Nephron progenitor cell (in vitro differentiated cells): Measurements from ENCODE around the gene C9orf43.

Source experiments
- DNase-seq: peaks from one replicate; pipeline ENCODE4 v3.0.0; 2021
- H3K27ac Mint-ChIP-seq: 2 replicates; pipeline ENCODE4 v1.8.0; 2021; ENCODE audit warnings: mild to moderate bottlenecking, moderate library complexity, mixed read lengths
- H3K27me3 Mint-ChIP-seq: 2 replicates; pipeline ENCODE4 v1.8.0; 2021; ENCODE audit warnings: mild to moderate bottlenecking, low read depth, mixed read lengths; ENCODE audit not compliant: poor library complexity
- H3K36me3 Mint-ChIP-seq: 2 replicates; pipeline ENCODE4 v1.8.0; 2021; ENCODE audit warnings: low read depth, mixed read lengths
- H3K4me1 Mint-ChIP-seq: 2 replicates; pipeline ENCODE4 v1.8.0; 2021; ENCODE audit warnings: mixed read lengths
- H3K4me3 Mint-ChIP-seq: 2 replicates; pipeline ENCODE4 v1.8.0; 2021; ENCODE audit warnings: mild to moderate bottlenecking, moderate library complexity, mixed read lengths
- H3K9me3 Mint-ChIP-seq: 2 replicates; pipeline ENCODE4 v1.8.0; 2021; ENCODE audit warnings: mild to moderate bottlenecking, moderate library complexity, mixed read lengths
- CTCF ChIP-seq: fragments of 200-600 bp; sonication (generic); IDR thresholded peaks from 2 replicates; pipeline ENCODE4 v1.5.0; 2021; ENCODE audit warnings: antibody characterized with exemption

The C9orf43 gene

DNA sequence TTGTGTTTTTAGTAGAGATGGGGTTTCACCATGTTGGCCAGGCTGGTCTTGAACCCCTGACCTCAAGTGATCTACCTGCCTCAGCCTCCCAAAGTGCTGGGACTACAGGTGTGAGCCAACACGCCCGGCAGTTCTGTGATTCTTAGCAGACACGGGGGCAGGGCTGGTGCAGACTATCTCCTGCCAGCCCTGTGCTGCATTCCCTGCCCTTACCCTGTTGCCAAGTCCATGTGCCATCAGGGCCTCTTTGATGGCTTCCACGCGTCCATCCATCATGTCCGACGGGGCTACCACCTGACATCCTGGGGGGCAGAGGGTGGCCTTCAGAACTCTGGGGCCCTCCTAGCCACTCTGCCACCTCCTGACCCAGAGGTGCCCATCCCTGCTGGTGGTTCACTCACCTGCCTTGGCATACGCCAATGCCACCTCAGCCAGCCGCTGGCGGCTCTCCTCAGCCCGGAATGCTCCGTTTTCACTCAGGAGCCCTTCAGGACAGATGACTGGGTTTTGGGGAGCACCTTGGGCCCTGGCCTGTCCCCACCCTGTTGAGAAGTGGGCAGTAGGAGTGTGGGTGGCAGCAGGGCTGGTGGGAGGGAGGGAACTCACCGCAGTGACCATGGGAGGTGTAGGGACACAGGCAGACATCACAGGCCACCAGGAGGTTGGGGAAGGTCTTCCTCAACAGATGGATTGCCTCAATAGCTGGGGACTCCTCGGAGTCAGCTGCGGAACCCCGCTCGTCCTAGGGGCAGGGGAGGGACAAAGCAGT, 20.2 kb upstream of the C9orf43 start:
- no peaks in the 10 kb centered on the region for H3K27me3 Mint-ChIP-seq
- TF ChIP-seq CTCF = no peak
- no peak for DNase-seq
- H3K4me3 Mint-ChIP-seq = no peak overlapping the region
- peaks cover 3% of the 10 kb centered on the region for H3K9me3 Mint-ChIP-seq
- peaks cover 39% of the 10 kb centered on the region for H3K36me3 Mint-ChIP-seq
- H3K4me1 Mint-ChIP-seq = peaks cover 7% of the 10 kb centered on the region
- no peak overlapping the region for H3K27ac Mint-ChIP-seq

- Mint-ChIP-seq H3K4me3 (no peak overlapping the region), H3K4me1 (peaks cover 7% of the 10 kb centered on the region), H3K27me3 (no peaks in the 10 kb centered on the region), H3K9me3 (peaks cover 2% of the 10 kb centered on the region), H3K36me3 (peaks cover 34% of the 10 kb centered on the region), H3K27ac (peak overlapping the region; percentile 36)
- no peak for DNase-seq
- TF ChIP-seq CTCF = no peak
Measured at GRCh38 chr9:113391917-113392316, 18.6 kb upstream of the C9orf43 start.

GRCh38 chr9:113393281-113393680, 17.3 kb upstream of the C9orf43 start:
- no peak for TF ChIP-seq CTCF
- Mint-ChIP-seq H3K4me3 (no peak overlapping the region), H3K27ac (no peak overlapping the region), H3K27me3 (peaks cover 2% of the 10 kb centered on the region), H3K4me1 (no peaks in the 10 kb centered on the region), H3K36me3 (peaks cover 23% of the 10 kb centered on the region), H3K9me3 (no peaks in the 10 kb centered on the region)
- DNase-seq = no peak

DNA sequence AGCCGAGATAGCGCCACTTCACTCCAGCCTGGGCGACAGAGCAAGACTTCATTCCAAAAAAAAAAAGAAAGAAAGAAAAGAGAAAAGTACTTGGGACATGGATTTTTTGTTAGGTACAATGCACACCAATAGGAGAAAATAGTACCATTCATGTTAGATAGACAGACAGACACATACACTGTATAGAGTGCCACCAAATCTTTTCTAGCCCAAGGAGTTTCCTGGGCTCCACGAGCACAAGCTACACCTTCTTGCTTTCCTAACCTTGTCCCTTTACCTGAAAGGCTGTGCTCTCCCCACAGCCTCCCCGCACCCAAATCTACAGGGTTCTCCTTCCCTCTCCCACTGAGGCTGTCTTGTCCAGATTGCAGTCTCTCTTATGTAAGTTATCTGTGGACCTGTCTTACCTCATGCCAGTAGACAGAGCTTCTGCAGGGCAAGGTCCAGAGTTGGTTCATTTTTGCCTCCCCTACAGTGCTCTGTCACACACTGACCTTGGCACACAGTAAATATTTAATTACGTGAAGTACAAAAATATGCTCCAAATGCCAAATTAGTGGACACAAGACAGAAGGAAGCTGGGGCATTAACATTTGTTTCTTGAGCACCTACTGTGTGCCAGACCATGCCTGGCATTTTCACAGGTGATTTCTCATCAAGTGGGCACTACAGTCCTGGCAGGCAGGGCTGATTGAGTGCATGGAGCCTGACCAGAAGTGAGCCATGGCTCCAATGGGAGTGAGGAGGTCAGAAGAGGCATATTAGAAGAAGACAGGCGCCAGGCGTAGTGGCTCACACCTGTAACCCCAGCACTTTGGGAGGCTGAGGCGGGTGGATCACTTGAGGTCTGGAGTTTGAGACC, 15.3 kb upstream of the C9orf43 start:
- peaks cover 12% of the 10 kb centered on the region for H3K4me1 Mint-ChIP-seq
- DNase-seq = no peak
- peaks cover 16% of the 10 kb centered on the region for H3K36me3 Mint-ChIP-seq
- no peak overlapping the region for H3K4me3 Mint-ChIP-seq
- peaks cover 2% of the 10 kb centered on the region for H3K27me3 Mint-ChIP-seq
- TF ChIP-seq CTCF = no peak
- H3K9me3 Mint-ChIP-seq = no peaks in the 10 kb centered on the region
- H3K27ac Mint-ChIP-seq = no peak overlapping the region

DNA sequence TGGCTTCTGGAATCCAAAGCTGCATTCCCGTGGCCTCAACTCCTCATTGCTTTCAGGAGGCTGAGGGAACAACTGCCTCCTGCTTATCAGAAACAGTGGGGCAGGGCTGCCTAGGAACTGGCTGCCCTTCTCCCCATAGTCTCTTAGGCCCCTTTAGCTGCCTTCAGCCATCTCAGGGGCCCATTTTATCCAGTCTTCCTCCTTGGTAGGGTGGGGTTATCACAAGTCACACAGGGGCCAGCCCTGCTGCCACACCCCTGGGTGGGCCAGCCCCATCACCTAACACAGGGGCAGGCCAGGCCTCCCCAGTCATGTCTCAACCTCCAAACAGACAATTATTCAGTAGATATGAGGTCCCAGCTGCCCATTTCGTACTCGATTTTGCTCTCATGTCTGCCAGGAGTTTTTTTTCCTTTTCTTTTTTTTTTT, 13.3 kb upstream of the C9orf43 start:
- Mint-ChIP-seq H3K27me3 (peaks cover 2% of the 10 kb centered on the region), H3K36me3 (peaks cover 16% of the 10 kb centered on the region), H3K27ac (no peak overlapping the region), H3K4me3 (no peak overlapping the region), H3K9me3 (no peaks in the 10 kb centered on the region), H3K4me1 (peaks cover 18% of the 10 kb centered on the region)
- no peak for DNase-seq
- TF ChIP-seq CTCF = no peak
